HG02938 (cell line): ENCODE measurements around the gene GJB4.
"Not testable (repeated sequence)": the region's sequence is repeated elsewhere in the genome, so short reads cannot be mapped to it uniquely, and the experiment has no call there.

Experiments used
- ATAC-seq: cut with Tn5 transposase; IDR thresholded peaks from one replicate; pipeline ENCODE4 v1.9.1; 2021; ENCODE audit warnings: mild to moderate bottlenecking, moderate library complexity; ENCODE audit not compliant: unreplicated experiment

Gene GJB4

DNA sequence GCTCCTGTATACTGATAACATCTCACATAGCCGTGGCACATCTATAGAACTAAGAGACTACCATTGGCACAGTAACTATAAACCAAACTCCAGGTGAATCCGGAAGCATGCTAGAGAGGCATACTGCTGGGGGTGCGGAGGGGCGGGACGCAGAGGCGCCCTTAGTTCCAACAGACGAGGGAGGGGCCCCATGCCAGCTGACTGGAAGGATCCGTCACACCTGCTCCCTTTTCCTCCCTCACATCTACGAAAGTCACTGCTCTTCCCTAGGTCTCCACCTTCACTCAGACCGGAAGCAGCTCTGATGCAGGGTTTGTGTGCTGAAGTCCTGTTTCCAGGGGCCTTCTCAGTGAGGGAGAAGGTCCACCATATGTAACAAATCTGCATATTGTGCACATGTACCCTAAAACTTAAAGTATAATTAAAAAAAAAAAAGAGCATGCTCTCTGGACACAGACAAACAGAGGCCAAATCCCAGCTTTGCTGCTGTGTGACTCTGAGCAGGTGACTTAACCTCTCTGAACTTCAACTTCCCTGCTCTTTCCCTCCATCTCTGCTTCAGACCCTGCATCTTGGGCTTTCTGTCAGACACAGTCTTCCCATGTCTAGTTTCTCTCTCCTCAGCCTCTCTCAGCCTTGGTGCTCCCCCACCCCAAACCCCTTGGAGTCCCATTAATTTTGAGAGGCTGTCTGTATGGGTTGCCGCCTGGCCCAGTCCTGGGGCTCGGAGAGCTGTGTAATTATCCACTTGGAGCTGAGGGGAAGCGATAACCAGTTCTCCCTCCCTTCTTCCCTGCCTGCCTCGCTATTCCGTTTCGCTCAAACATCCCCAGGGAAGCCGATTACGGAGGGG is 12.5 kb upstream of the GJB4 start:
- ATAC-seq = no peak

DNA sequence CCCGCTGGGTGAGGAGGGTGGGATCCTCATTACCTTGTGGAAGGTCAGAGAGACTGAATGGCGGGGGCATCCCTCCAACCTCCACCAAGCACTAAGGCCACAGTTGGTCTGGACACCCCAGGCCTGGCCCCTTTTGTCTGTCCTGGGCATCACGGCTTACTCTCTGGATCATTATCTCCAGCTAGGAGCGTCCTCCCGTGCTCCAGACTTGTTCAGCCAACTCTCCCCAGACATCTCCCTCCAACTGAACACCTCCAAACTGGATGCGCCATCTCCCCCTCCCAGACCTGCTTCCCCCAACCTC is 11.9 kb upstream of the GJB4 start:
- no peak for ATAC-seq

DNA sequence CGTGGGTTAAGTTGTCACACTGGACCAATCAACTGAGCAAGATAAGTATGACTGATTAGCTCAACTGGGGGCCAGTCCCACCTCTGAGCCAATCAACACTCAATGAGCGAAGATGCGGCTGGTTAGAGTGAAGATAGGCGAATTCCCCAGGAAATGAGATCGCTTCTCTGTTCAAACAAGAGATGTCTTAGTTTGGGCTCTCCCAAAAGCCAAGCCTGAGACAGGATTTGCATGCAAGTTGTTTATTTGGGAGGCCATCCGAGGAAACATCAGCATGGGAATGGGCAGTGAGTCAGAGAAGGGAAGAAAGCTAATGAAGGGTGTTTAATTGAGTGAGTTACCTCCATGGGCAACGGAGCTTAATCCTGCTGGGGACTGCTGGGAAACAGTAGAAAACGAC is 9.5 kb upstream of the GJB4 start:
- ATAC-seq = no peak

DNA sequence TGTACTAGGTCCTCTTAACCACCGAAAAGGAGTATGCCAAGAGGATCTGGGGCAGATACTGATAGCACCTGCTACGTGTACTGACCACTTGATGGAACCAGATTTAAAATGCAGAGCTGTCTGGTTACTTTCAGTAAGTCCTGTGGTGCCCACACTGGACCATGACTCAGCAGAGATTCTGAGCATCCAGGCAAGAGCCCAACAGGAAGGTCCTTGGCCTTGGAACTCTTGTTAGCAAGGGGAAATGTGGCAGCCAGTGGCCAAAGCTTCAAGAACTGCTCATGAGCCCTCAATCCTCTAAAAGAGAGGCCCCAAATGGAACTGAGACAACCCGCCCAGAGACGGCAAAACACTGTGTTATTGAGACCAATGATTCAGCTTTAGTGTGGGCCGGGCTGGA is 8.9 kb upstream of the GJB4 start:
- no peak for ATAC-seq

DNA sequence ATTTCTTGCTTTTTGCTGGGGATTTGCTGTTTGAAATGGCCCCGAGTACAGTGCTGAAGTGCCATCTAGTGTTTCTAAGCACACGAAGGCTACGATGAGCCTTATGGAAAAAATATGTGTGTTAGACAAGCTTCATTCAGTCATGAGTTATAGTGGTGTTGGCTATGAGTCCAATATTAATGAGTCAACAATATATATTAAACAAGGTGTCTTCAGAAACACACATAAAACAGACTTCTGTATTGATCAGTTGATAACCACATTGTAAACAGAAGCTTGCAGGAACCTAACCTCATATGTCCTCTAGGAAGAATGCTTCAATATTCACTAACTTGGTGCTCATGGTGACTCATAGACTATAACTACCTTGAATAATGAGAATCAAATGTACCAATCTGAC is 6.4 kb upstream of the GJB4 start:
- ATAC-seq = no peak

GRCh38 chr1:34754964-34755637 is 4.4 kb upstream of the GJB4 start, which contains the start of gene GJB5:
Gene GJB5, plus strand, starts transcription at chr1:34755047. Its CDS starts 2,284 bp downstream, at chr1:34757331.
- no peak for ATAC-seq

DNA sequence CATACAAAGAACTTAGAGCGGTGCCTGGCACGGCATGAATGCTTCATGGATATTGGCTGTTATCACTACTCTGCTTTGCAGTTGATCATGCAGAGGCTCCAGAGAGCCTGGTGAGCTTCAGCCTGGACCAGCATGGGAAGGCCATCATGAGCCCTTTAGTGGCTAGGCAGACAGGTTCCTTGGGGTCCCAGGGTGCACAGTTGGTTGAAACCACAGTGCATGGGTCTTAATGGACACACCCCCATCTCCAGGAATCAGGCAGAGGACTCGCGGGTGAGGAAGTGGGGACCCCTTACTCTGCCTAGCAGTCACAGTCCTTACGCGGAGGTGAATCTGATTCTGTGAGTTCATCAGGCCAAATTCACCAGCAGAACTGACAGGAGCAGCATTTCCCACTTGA is 3.6 kb upstream of the GJB4 start:
- no peak for ATAC-seq

DNA sequence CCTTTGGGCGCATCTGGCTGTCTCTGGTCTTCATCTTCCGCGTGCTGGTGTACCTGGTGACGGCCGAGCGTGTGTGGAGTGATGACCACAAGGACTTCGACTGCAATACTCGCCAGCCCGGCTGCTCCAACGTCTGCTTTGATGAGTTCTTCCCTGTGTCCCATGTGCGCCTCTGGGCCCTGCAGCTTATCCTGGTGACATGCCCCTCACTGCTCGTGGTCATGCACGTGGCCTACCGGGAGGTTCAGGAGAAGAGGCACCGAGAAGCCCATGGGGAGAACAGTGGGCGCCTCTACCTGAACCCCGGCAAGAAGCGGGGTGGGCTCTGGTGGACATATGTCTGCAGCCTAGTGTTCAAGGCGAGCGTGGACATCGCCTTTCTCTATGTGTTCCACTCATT is 2.2 kb upstream of the GJB4 start:
- ATAC-seq = no peak

- no peak for ATAC-seq
Observed at GRCh38 chr1:34758751-34759150, 789 bp upstream of the GJB4 start.

DNA sequence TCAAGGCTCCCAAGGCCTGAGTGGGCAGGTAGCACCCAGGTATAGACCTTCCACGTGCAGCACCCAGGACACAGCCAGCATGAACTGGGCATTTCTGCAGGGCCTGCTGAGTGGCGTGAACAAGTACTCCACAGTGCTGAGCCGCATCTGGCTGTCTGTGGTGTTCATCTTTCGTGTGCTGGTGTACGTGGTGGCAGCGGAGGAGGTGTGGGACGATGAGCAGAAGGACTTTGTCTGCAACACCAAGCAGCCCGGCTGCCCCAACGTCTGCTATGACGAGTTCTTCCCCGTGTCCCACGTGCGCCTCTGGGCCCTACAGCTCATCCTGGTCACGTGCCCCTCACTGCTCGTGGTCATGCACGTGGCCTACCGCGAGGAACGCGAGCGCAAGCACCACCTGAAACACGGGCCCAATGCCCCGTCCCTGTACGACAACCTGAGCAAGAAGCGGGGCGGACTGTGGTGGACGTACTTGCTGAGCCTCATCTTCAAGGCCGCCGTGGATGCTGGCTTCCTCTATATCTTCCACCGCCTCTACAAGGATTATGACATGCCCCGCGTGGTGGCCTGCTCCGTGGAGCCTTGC is 1.7 kb downstream of the GJB4 start:
- no peak for ATAC-seq

- no peak for ATAC-seq
Observed at GRCh38 chr1:34761776-34762307, 2.3 kb downstream of the GJB4 start.

GRCh38 chr1:34762474-34763141 is 3.1 kb downstream of the GJB4 start:
- ATAC-seq = no peak

- ATAC-seq = no peak
Observed at GRCh38 chr1:34763142-34763781, 3.7 kb downstream of the GJB4 start.

DNA sequence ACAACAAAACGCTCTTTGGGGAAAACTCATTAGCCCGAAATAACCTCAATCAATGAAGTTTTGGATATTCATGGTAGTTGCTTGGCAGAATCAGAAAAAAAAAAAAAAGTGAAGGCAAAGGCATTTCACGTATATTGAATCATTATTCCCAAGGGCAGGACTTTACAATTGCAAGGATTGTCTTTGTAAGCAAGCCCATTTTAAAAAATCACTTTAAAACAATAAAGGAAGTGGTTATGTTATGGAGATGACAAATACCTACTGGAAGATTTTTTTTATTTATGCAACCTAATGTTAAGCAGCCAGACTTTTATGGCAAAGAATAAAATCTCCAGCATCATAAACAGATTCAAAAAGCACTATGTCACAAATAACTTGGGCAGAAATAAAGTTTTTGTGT is 9.3 kb downstream of the GJB4 start:
- no peak for ATAC-seq

- ATAC-seq = no peak
Observed at GRCh38 chr1:34770891-34771504, 11.5 kb downstream of the GJB4 start.

GRCh38 chr1:34771573-34772371 is 12.2 kb downstream of the GJB4 start:
- ATAC-seq = no peak

DNA sequence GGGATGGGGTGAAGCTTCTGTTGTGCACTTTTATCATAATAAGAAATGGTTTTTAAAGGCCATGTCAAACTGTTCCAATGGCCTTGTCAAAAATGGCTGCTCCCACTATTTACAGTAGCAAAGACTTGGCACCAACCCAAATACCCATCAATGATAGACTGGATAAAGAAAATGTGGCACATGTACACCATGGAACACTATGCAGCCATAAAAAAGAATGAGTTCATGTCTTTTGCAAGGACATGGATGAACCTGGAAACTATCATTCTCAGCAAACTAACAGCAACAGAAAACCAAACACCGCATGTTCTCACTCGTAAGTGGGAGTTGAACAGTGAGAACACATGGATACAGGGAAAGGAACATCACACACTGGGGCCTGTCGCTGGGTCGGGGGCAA is 13.6 kb downstream of the GJB4 start:
- ATAC-seq = not testable (repeated sequence)

- no peak for ATAC-seq
Observed at GRCh38 chr1:34774957-34775356, 15.4 kb downstream of the GJB4 start.

DNA sequence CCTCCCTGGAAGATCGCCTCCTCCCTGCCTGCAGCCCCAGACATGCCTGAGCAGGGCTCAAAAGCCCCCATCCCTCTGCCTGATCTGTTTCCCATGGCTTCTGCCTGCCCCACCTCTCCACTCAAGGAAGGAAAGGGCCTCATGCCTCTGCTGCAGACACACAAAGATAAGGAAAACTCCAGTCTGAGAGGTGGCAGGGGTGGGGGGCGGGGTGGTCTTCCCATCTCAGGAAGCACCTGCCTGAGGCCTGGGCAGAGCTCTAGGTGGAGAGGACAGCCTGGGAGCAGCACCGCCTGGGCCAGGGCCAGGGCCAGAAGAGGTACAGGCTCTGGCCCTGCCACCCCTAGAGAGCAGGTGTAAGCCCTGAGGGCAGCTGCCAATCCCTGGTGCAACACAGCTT is 17.4 kb downstream of the GJB4 start:
- ATAC-seq = no peak
